HEK293 (cell line): ENCODE measurements around the gene UPK3BL2.
"Not testable (repeated sequence)": the region's sequence is repeated elsewhere in the genome, so short reads cannot be mapped to it uniquely, and the experiment has no call there.

Source experiments
- SP2 ChIP-seq: fragments of 450-650 bp; formaldehyde crosslinking; IDR thresholded peaks from 2 replicates; pipeline ENCODE4 v1.5.1; 2016; ENCODE audit warnings: missing biosample characterization, missing genetic modification characterization
- ZNF473 ChIP-seq: fragments of 450-650 bp; formaldehyde crosslinking; IDR thresholded peaks from 2 replicates; pipeline ENCODE4 v1.5.1; 2017; ENCODE audit warnings: missing biosample characterization, missing genetic modification characterization
- ZNF629 ChIP-seq: fragments of 450-650 bp; formaldehyde crosslinking; IDR thresholded peaks from 2 replicates; pipeline ENCODE4 v1.5.1; 2017; ENCODE audit warnings: missing biosample characterization, missing genetic modification characterization
- TF ChIP-seq, protein P1 (sequence below): fragments of 450-650 bp; formaldehyde crosslinking; IDR thresholded peaks from 2 replicates; pipeline ENCODE4 v1.5.1; 2016; ENCODE audit warnings: missing biosample characterization, missing genetic modification characterization
- TF ChIP-seq, protein P2 (sequence below): fragments of 450-650 bp; formaldehyde crosslinking; IDR thresholded peaks from 2 replicates; pipeline ENCODE4 v1.5.1; 2016; ENCODE audit warnings: missing biosample characterization, missing genetic modification characterization

DNA sequence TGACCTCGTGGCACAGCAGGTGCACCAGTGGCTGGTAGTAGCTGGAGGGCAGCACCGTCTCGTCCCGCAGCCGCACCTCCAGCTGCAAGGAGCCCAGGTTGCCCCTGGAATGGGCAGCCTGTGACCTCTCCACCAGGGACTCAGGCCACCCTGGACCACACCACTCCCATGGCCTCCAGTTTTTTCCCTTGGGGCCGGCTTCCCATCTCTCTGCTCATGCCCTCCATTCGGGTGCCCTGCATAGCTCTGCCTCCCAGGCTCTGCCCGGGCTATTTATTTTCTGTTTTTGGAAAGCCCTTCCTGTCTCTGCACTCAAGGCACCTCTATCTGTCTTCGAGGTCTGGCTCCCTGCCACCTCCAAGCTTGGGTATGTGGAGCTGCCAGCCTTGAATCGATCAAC lies 46.6 kb downstream of the UPK3BL2 start:
- not testable (repeated sequence) for TF ChIP-seq ZNF629; SP2 (tag by site-specific recombination); ZNF473 (tag by site-specific recombination)
- TF ChIP-seq, protein P1, sequence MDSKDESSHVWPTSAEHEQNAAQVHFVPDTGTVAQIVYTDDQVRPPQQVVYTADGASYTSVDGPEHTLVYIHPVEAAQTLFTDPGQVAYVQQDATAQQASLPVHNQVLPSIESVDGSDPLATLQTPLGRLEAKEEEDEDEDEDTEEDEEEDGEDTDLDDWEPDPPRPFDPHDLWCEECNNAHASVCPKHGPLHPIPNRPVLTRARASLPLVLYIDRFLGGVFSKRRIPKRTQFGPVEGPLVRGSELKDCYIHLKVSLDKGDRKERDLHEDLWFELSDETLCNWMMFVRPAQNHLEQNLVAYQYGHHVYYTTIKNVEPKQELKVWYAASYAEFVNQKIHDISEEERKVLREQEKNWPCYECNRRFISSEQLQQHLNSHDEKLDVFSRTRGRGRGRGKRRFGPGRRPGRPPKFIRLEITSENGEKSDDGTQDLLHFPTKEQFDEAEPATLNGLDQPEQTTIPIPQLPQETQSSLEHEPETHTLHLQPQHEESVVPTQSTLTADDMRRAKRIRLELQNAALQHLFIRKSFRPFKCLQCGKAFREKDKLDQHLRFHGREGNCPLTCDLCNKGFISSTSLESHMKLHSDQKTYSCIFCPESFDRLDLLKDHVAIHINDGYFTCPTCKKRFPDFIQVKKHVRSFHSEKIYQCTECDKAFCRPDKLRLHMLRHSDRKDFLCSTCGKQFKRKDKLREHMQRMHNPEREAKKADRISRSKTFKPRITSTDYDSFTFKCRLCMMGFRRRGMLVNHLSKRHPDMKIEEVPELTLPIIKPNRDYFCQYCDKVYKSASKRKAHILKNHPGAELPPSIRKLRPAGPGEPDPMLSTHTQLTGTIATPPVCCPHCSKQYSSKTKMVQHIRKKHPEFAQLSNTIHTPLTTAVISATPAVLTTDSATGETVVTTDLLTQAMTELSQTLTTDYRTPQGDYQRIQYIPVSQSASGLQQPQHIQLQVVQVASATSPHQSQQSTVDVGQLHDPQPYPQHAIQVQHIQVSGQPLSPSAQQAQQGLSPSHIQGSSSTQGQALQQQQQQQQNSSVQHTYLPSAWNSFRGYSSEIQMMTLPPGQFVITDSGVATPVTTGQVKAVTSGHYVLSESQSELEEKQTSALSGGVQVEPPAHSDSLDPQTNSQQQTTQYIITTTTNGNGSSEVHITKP = not testable (repeated sequence)
- TF ChIP-seq, protein P2, sequence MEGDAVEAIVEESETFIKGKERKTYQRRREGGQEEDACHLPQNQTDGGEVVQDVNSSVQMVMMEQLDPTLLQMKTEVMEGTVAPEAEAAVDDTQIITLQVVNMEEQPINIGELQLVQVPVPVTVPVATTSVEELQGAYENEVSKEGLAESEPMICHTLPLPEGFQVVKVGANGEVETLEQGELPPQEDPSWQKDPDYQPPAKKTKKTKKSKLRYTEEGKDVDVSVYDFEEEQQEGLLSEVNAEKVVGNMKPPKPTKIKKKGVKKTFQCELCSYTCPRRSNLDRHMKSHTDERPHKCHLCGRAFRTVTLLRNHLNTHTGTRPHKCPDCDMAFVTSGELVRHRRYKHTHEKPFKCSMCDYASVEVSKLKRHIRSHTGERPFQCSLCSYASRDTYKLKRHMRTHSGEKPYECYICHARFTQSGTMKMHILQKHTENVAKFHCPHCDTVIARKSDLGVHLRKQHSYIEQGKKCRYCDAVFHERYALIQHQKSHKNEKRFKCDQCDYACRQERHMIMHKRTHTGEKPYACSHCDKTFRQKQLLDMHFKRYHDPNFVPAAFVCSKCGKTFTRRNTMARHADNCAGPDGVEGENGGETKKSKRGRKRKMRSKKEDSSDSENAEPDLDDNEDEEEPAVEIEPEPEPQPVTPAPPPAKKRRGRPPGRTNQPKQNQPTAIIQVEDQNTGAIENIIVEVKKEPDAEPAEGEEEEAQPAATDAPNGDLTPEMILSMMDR (tag by site-specific recombination) = not testable (repeated sequence)
